OCI-LY3 (cell line): ENCODE results near the gene AHRR.
"Not testable (repeated sequence)": the region's sequence is repeated elsewhere in the genome, so short reads cannot be mapped to it uniquely, and the experiment has no call there.

ENCODE experiments used
- H2AFZ ChIP-seq: fragments of 200-600, 300-600 bp; shearing (Covaris generic); 2 replicates; pipeline ENCODE4 v1.6.0; 2014; ENCODE audit warnings: antibody characterized with exemption, low read depth, low read length
- H3K27ac ChIP-seq: fragments of 200-600, 300-600 bp; sonication (generic); 2 replicates; pipeline ENCODE4 v1.5.1; 2014; ENCODE audit warnings: mild to moderate bottlenecking, low read length, moderate library complexity, mixed read lengths
- H3K27me3 ChIP-seq: fragments of 200-600, 300-600 bp; sonication (generic); 2 replicates; pipeline ENCODE4 v1.6.1; 2014; ENCODE audit warnings: low read depth, low read length, mixed read lengths
- H3K36me3 ChIP-seq: fragments of 200-600, 300-600 bp; sonication (generic); replicated peaks from 2 replicates; pipeline ENCODE3; 2014; ENCODE audit warnings: low read depth, low read length, mixed read lengths
- H3K4me1 ChIP-seq: fragments of 300-600, 200-600 bp; sonication (generic); 2 replicates; pipeline ENCODE4 v1.6.1; 2014; ENCODE audit warnings: low read length, mixed read lengths
- H3K4me2 ChIP-seq: fragments of 200-600, 300-600 bp; sonication (generic); 2 replicates; pipeline ENCODE4 v1.6.1; 2014; ENCODE audit warnings: low read length, mixed read lengths
- H3K4me3 ChIP-seq: fragments of 300-600, 200-600 bp; sonication (generic); 2 replicates; pipeline ENCODE4 v1.5.1; 2014; ENCODE audit warnings: antibody characterized with exemption, mild to moderate bottlenecking, low read length, moderate library complexity
- H3K79me2 ChIP-seq: fragments of 300-600, 200-600 bp; shearing (Covaris generic); 2 replicates; pipeline ENCODE4 v1.6.1; 2014; ENCODE audit warnings: mild to moderate bottlenecking, low read length, mixed read lengths
- H3K9ac ChIP-seq: fragments of 300-600, 200-600 bp; shearing (Covaris generic); 2 replicates; pipeline ENCODE4 v1.6.0; 2014; ENCODE audit warnings: mild to moderate bottlenecking, low read length, moderate library complexity
- H3K9me3 ChIP-seq: fragments of 200-600, 300-600 bp; shearing (Covaris generic); 2 replicates; pipeline ENCODE4 v1.6.1; 2014; ENCODE audit warnings: low read length, mixed read lengths; ENCODE audit not compliant: insufficient read depth
- H4K20me1 ChIP-seq: fragments of 200-600, 300-600 bp; sonication (generic); 2 replicates; pipeline ENCODE4 v1.6.1; 2016; ENCODE audit warnings: low read length, mixed read lengths; ENCODE audit not compliant: insufficient read depth
- EZH2phosphoT487 ChIP-seq: fragments of 200-600 bp; shearing (Covaris generic); IDR thresholded peaks from 2 replicates; pipeline ENCODE4 v1.6.1; 2018; ENCODE audit warnings: antibody characterized with exemption, mixed run types, low read depth
- TF ChIP-seq, protein P1 (sequence below): fragments of 200-600, 300-600 bp; sonication (generic); IDR thresholded peaks from 2 replicates; pipeline ENCODE4 v1.5.1; 2014; ENCODE audit warnings: antibody characterized with exemption, low read length, low read depth

The AHRR gene

DNA sequence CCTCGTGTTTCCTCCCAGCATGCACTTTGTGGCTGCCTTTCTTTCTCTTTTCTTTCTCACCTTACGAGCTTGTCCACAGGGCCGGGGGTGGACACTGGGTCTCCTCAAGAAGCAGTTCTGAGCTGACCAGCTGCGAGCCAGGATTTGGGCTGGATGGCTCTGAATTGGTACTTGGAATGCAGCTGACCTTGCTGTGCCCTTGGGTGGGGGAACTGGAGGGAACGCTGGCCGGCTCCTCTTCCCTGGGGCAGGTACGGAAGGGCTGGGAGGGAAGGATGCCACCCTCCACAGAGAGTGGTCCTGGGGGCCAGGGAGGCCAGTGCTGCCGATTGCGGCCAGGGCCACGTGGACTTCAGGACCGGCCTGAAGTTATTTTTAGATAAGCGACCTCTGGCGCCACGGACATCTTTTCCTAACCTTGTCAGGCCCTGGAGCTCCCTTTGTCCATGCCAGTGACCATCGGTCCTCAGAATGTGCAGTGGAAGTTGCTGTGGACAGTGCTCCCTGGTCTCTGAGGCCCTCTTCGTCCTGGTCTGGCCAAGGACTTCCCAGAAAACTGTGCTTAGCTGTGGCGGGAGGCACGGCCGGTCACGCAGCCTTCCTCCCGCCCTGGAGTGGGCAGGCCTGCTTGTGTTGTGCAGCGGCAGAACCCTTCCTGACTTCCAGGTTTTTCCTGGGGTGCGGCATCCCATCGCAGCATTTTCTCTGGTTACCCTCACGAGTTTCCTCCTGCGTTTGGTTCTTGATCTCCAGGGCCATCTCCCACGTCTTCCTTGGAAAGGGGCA, 13.5 kb upstream of the AHRR start:
- TF ChIP-seq, protein P1, sequence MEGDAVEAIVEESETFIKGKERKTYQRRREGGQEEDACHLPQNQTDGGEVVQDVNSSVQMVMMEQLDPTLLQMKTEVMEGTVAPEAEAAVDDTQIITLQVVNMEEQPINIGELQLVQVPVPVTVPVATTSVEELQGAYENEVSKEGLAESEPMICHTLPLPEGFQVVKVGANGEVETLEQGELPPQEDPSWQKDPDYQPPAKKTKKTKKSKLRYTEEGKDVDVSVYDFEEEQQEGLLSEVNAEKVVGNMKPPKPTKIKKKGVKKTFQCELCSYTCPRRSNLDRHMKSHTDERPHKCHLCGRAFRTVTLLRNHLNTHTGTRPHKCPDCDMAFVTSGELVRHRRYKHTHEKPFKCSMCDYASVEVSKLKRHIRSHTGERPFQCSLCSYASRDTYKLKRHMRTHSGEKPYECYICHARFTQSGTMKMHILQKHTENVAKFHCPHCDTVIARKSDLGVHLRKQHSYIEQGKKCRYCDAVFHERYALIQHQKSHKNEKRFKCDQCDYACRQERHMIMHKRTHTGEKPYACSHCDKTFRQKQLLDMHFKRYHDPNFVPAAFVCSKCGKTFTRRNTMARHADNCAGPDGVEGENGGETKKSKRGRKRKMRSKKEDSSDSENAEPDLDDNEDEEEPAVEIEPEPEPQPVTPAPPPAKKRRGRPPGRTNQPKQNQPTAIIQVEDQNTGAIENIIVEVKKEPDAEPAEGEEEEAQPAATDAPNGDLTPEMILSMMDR: no peak
- TF ChIP-seq EZH2phosphoT487: no peak
- Histone ChIP-seq H3K4me2 (no peak overlapping the region), H3K9me3 (no peaks in the 10 kb centered on the region), H3K9ac (no peak overlapping the region), H3K4me1 (no peaks in the 10 kb centered on the region), H3K36me3 (no peaks in the 10 kb centered on the region), H3K27ac (no peak overlapping the region), H3K4me3 (no peak overlapping the region), H2AFZ (no peak overlapping the region), H4K20me1 (no peaks in the 10 kb centered on the region), H3K27me3 (no peaks in the 10 kb centered on the region), H3K79me2 (no peaks in the 10 kb centered on the region)

DNA sequence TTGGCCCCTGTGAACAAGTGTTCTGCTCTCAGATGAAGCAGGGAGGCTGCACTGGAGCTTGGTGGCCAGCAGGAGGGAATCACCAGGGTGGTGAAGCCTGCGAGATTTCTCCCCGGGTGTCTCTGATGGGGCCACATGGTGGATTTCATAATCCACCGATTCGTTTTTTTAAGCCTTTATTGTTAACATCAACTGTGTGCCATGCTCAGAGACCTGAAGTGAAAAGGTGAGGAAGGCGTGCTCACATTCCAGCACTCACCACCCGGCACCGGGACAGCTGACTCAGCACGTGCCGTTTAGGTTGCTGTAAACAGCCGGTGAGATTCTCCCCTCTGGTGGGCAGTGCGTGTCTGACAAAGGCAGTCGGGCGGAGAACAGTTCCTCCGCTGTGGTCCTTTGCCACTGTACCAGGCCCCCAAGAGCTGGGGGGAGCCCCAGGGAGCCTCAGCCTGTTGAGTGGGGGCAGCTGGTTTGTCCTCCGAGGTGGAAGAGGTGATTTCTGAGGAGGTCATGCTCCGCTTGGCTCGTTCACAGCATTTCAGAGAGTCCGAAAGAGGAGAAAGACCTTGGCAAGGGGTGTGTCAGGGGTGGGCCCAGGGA, 12.7 kb upstream of the AHRR start:
- Histone ChIP-seq H3K9ac (no peak overlapping the region), H3K4me1 (no peaks in the 10 kb centered on the region), H3K9me3 (no peaks in the 10 kb centered on the region), H3K4me3 (no peak overlapping the region), H3K4me2 (no peak overlapping the region), H2AFZ (no peak overlapping the region), H3K27ac (no peak overlapping the region), H3K36me3 (no peaks in the 10 kb centered on the region), H4K20me1 (no peaks in the 10 kb centered on the region), H3K79me2 (no peaks in the 10 kb centered on the region), H3K27me3 (no peaks in the 10 kb centered on the region)
- TF ChIP-seq, protein P1: no peak
- no peak for TF ChIP-seq EZH2phosphoT487

DNA sequence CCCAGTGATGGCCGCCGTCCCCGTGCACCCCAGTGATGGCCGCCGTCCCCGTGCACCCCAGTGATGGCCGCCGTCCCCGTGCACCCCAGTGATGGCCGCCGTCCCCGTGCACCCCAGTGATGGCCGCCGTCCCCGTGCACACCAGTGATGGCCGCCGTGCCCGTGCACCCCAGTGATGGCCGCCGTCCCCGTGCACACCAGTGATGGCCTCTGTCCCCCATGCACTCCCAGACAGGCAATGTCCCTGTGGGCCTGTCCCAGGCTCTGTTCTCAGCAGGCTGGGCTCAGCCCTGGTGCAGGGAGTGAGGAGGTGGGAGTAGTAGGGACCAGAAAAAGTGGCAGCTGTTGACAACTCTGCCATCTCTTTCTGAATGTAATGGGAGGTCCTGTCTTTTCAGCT, 11.7 kb upstream of the AHRR start:
- H3K4me1 ChIP-seq, H3K36me3 ChIP-seq, H3K27me3 ChIP-seq, H3K9me3 ChIP-seq, H3K9ac ChIP-seq, H3K4me3 ChIP-seq, H3K4me2 ChIP-seq, H4K20me1 ChIP-seq, H3K27ac ChIP-seq, H3K79me2 ChIP-seq, H2AFZ ChIP-seq: not testable (repeated sequence)

DNA sequence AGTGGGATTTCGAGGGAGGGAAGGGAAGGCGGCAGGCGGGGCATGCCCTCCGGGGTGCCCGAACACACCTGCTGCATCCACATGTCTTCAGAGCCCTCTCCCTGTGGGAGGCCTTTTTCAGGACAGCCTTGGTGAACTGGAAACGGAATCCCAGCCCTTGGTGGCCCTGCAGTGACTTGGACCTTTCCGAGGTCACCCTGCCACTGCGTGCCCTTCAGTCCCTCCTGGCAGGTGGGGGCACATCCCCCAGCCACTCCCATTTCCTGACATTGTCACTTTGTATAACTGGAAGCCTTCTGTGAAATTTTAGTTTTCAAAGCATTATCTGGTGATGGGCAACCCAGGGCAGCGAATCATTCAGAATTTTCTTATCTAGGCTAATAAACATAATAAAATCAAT, 11.0 kb upstream of the AHRR start:
- H4K20me1 ChIP-seq: no peaks in the 10 kb centered on the region
- H3K27ac ChIP-seq: no peak overlapping the region
- no peaks in the 10 kb centered on the region for H3K4me1 ChIP-seq
- H3K27me3 ChIP-seq: no peaks in the 10 kb centered on the region
- H3K9ac ChIP-seq: no peak overlapping the region
- no peak overlapping the region for H3K4me3 ChIP-seq
- H3K9me3 ChIP-seq: no peaks in the 10 kb centered on the region
- no peaks in the 10 kb centered on the region for H3K79me2 ChIP-seq
- no peaks in the 10 kb centered on the region for H3K36me3 ChIP-seq
- H3K4me2 ChIP-seq: no peak overlapping the region
- TF ChIP-seq, protein P1: no peak
- TF ChIP-seq EZH2phosphoT487: no peak
- no peak overlapping the region for H2AFZ ChIP-seq
